GM12878 (cell line): Measurements from ENCODE around the gene FTMT. TPM values are rescaled to one million over a fixed set of nuclear protein-coding genes. Genes with fewer than 3 reads are reported as not detected.

Experiments
- ATAC-seq: fragments of 200-7000 bp; cut with Tn5 transposase; 3 replicates; pipeline ENCODE4 v1.9.1; 2020; ENCODE audit warnings: mild to moderate bottlenecking, moderate library complexity
- BruUV-seq: library from RNA; stranded (reverse); fragments of 400-500 nt; replicated peaks from 2 replicates; lab custom pipeline; 2021; lab: Mats Ljungman, UMichigan
- CTCF ChIA-PET: fragments of 300-600 bp; sonication (Branson Sonifier 250); formaldehyde crosslinking; extraction: SDS; loops from one replicate; lab custom pipeline; 2021; ENCODE audit warnings: inconsistent platforms; lab: Yijun Ruan, JAX
- POLR2A ChIA-PET: fragments of 350-600 bp; formaldehyde crosslinking; extraction: SDS; loops from one replicate; lab custom pipeline; 2021; ENCODE audit warnings: inconsistent platforms; lab: Charles Lee
- RAD21 ChIA-PET: fragments of 300-600 bp; sonication (Branson Sonifier 250); formaldehyde crosslinking; loops from one replicate; lab custom pipeline; 2023; ENCODE audit warnings: antibody characterized with exemption; ENCODE audit not compliant: unreplicated experiment; lab: Charles Lee
- SMC1A ChIA-PET: fragments of 300-600 bp; sonication (Branson Sonifier 250); formaldehyde crosslinking; loops from one replicate; lab custom pipeline; 2023; ENCODE audit not compliant: unreplicated experiment, uncharacterized antibody; lab: Charles Lee
- DNase-seq: peaks from one replicate; pipeline ENCODE4 v3.0.0-alpha.2; 2011; ENCODE audit warnings: low read depth, low spot score
- FAIRE-seq: peaks from 3 replicates; lab custom pipeline; 2011; peaks lifted over from hg19 to GRCh38; lab: Jason Lieb, UNC
- H2AFZ ChIP-seq: 2 replicates; pipeline ENCODE4 v1.6.0; 2011; ENCODE audit warnings: low read depth, low read length, control low read depth; ENCODE audit not compliant: control insufficient read depth
- H3K27ac ChIP-seq: 2 replicates; pipeline ENCODE4 v1.5.1; 2011; ENCODE audit warnings: control low read depth; ENCODE audit not compliant: control insufficient read depth, insufficient read depth
- H3K27me3 ChIP-seq, 2 experiments: replicated peaks in 1 of 2; 2 replicates each; pipeline versions ENCODE4 v1.6.0 to v1.6.1; 2011; ENCODE audit warnings: low read length in 1 of 2; ENCODE audit not compliant: control insufficient read depth in 2 of 2, insufficient read depth in 2 of 2
- H3K36me3 ChIP-seq, 2 experiments: 2 replicates each; pipeline ENCODE4 v1.5.1; 2011; ENCODE audit warnings: low read length in 1 of 2; ENCODE audit not compliant: control insufficient read depth in 2 of 2, insufficient read depth in 2 of 2
- H3K4me1 ChIP-seq: 2 replicates; pipeline ENCODE4 v1.6.1; 2011; ENCODE audit warnings: mild to moderate bottlenecking, low read length, moderate library complexity, mixed read lengths; ENCODE audit not compliant: control insufficient read depth, insufficient read depth
- H3K4me2 ChIP-seq: 2 replicates; pipeline ENCODE4 v1.6.0; 2011; ENCODE audit warnings: control low read depth; ENCODE audit not compliant: control insufficient read depth, insufficient read depth
- H3K4me3 ChIP-seq: fragments of 200-600 bp; sonication (generic); 2 replicates; pipeline ENCODE4 v1.5.1; 2016
- H3K79me2 ChIP-seq: 2 replicates; pipeline ENCODE4 v1.6.0; 2011; ENCODE audit warnings: low read length; ENCODE audit not compliant: control insufficient read depth, insufficient read depth
- H3K9ac ChIP-seq: 2 replicates; pipeline ENCODE4 v1.8.0; 2011; ENCODE audit warnings: low read length, control low read depth, mixed read lengths; ENCODE audit not compliant: control insufficient read depth, insufficient read depth
- H3K9me3 ChIP-seq: replicated peaks from 3 replicates; pipeline ENCODE4 v1.5.1; 2011; ENCODE audit warnings: mild to moderate bottlenecking, low read length; ENCODE audit not compliant: control insufficient read depth, insufficient read depth
- H4K20me1 ChIP-seq: 2 replicates; pipeline ENCODE4 v1.6.0; 2011; ENCODE audit not compliant: control insufficient read depth, insufficient read depth
- CBFB ChIP-seq: IDR thresholded peaks from 2 replicates; pipeline ENCODE4 v1.6.1; 2016; ENCODE audit warnings: antibody characterized with exemption, low read depth
- CEBPB ChIP-seq, 2 experiments: fragments of 150-350 bp in 1 of 2; IDR thresholded peaks; 2 replicates each; pipeline ENCODE4 v1.6.1; 2012 to 2014; ENCODE audit warnings: low read depth in 2 of 2, low read length in 2 of 2, borderline replicate concordance in 1 of 2, inconsistent platforms in 1 of 2
- CREM ChIP-seq: IDR thresholded peaks from 2 replicates; pipeline ENCODE4 v1.6.1; 2014; ENCODE audit warnings: antibody characterized with exemption, low read depth
- CUX1 ChIP-seq: IDR thresholded peaks from 2 replicates; pipeline ENCODE4 v1.6.1; 2012; ENCODE audit warnings: improper control_type of control experiment, low read depth, low read length; ENCODE audit not compliant: insufficient replicate concordance
- FOXK2 ChIP-seq: fragments of 450-650 bp; IDR thresholded peaks from 2 replicates; pipeline ENCODE4 v1.6.1; 2017; ENCODE audit warnings: mild to moderate bottlenecking, moderate library complexity
- IKZF1 ChIP-seq: fragments of 450-650 bp; conservative IDR thresholded peaks from 2 replicates; pipeline ENCODE4 v1.6.1; 2017; ENCODE audit warnings: antibody characterized with exemption, mild to moderate bottlenecking
- IRF3 ChIP-seq: fragments of 450-650 bp; IDR thresholded peaks from 2 replicates; pipeline ENCODE4 v1.6.1; 2014; ENCODE audit warnings: mild to moderate bottlenecking
- MTA2 ChIP-seq: fragments of 450-650 bp; IDR thresholded peaks from 2 replicates; pipeline ENCODE4 v1.6.1; 2016; ENCODE audit warnings: low read depth, mild to moderate bottlenecking, moderate library complexity
- MYC ChIP-seq: IDR thresholded peaks from 2 replicates; pipeline ENCODE4 v1.6.1; 2011; ENCODE audit warnings: mild to moderate bottlenecking, low read length, moderate library complexity, inconsistent platforms; ENCODE audit not compliant: insufficient read depth, insufficient replicate concordance, insufficient read length, severe bottlenecking
- NKRF ChIP-seq: fragments of 450-650 bp; conservative IDR thresholded peaks from 2 replicates; pipeline ENCODE4 v1.6.1; 2017; ENCODE audit warnings: mild to moderate bottlenecking, moderate library complexity
- NRF1 ChIP-seq: conservative IDR thresholded peaks from 2 replicates; pipeline ENCODE4 v1.6.1; 2011; ENCODE audit warnings: mild to moderate bottlenecking, low read depth, low read length, improper control_type of control experiment
- TAF1 ChIP-seq: IDR thresholded peaks from 2 replicates; pipeline ENCODE4 v1.6.1; 2011; ENCODE audit warnings: mild to moderate bottlenecking, low read depth, low read length, borderline replicate concordance
- ZSCAN29 ChIP-seq: fragments of 450-650 bp; IDR thresholded peaks from 2 replicates; pipeline ENCODE4 v1.6.1; 2017; ENCODE audit warnings: mild to moderate bottlenecking, moderate library complexity
- in situ Hi-C: fragments of 300-500 bp; cut with MboI; formaldehyde crosslinking; loops from 9 replicates; pipeline ENCODE4 v1.14.3; 2018; ENCODE audit warnings: mixed read lengths
- intact Hi-C: fragments of 100-400 bp; cut with micrococcal nuclease; formaldehyde crosslinking; loops from one replicate; pipeline ENCODE4 v1.14.2; 2022; ENCODE audit not compliant: unreplicated experiment
- polyA plus RNA-seq, 11 experiments: library from polyadenylated mRNA; depleted of rRNA in 4 of 11; unstranded in 6 of 11; stranded (reverse) in 5 of 11; fragments of >200 nt; fragmentation: Nextera tagmentation in 4 of 11; fragmentation: Illumina TruSeq in 1 of 11; extraction: Ambion mirVana in 4 of 11; extraction: Trizol in 1 of 11; gene quantifications; 1 replicate in 1 of 11; 2 replicates in 10 of 11; pipeline versions ENCODE4 v1.2.1 to v1.2.3, GENCODE V29; 2011 to 2016; ENCODE audit warnings: inconsistent platforms in 2 of 11, missing spikeins in 2 of 11, low read depth in 1 of 11
- total RNA-seq, 4 experiments: library from RNA; depleted of rRNA in 3 of 4; stranded (reverse); fragments of >200 nt in 3 of 4; fragmentation: Illumina TruSeq in 1 of 4; extraction: Trizol in 1 of 4; gene quantifications; 2 replicates each; pipeline versions ENCODE4 v1.2.1 to v1.2.3, GENCODE V29; 2013 to 2021
- TF ChIP-seq, protein P1 (sequence below): IDR thresholded peaks from 2 replicates; pipeline ENCODE4 v1.6.1; 2011; ENCODE audit warnings: borderline replicate concordance, low read depth, mild to moderate bottlenecking, moderate library complexity, mixed read lengths, low read length; ENCODE audit not compliant: insufficient read depth; ENCODE audit errors: extremely low read length
- TF ChIP-seq, protein P2 (sequence below): IDR thresholded peaks from 2 replicates; pipeline ENCODE4 v1.6.1; 2011; ENCODE audit warnings: low read depth, low read length, improper control_type of control experiment, borderline replicate concordance

FTMT gene
- total and polyA plus RNA-seq, 10 of the 15 experiments (the other 5 are each of a cell fraction or from before 2014, with no cell fraction given), result not detected

GRCh38 chr5:121816164-121816563 is 35.5 kb upstream of the FTMT start:
- H3K4me3 ChIP-seq, result no peak overlapping the region
- no peaks in the 10 kb centered on the region for H3K36me3 ChIP-seq
- H3K9ac ChIP-seq, result no peak overlapping the region
- BruUV-seq, result no TSS peak
- H3K4me1 ChIP-seq, result no peaks in the 10 kb centered on the region
- intact Hi-C loops, result no loop called here
- no peaks in the 10 kb centered on the region for H3K79me2 ChIP-seq
- ChIA-PET SMC1A (no interaction called here), RAD21 (no interaction called here), POLR2A (no interaction called here), CTCF (no interaction called here)
- H3K27me3 ChIP-seq, result no peaks in the 10 kb centered on the region; a peak in 1 of 4 replicates
- H3K9me3 ChIP-seq, result no peaks in the 10 kb centered on the region
- TF ChIP-seq CUX1 (no peak), ZSCAN29 (no peak), MTA2 (no peak), CBFB (no peak), CREM (no peak), IRF3 (no peak), NKRF (no peak), IKZF1 (no peak), FOXK2 (no peak), TAF1 (no peak), MYC (no peak), NRF1 (no peak), CEBPB (IDR thresholded peaks at IDR 0.05; ENCODE audit: borderline replicate concordance in 1 of 2, low read depth in 2 of 2, low read length in 2 of 2) (no peak)
- TF ChIP-seq, protein P1, sequence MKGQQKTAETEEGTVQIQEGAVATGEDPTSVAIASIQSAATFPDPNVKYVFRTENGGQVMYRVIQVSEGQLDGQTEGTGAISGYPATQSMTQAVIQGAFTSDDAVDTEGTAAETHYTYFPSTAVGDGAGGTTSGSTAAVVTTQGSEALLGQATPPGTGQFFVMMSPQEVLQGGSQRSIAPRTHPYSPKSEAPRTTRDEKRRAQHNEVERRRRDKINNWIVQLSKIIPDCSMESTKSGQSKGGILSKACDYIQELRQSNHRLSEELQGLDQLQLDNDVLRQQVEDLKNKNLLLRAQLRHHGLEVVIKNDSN, result no peak
- TF ChIP-seq, protein P2, sequence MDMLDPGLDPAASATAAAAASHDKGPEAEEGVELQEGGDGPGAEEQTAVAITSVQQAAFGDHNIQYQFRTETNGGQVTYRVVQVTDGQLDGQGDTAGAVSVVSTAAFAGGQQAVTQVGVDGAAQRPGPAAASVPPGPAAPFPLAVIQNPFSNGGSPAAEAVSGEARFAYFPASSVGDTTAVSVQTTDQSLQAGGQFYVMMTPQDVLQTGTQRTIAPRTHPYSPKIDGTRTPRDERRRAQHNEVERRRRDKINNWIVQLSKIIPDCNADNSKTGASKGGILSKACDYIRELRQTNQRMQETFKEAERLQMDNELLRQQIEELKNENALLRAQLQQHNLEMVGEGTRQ, result no peak
- ATAC-seq, result no peak
- in situ Hi-C loops, result no loop called here
- no peak overlapping the region for H3K27ac ChIP-seq
- no peak overlapping the region for H2AFZ ChIP-seq
- H3K4me2 ChIP-seq, result no peak overlapping the region
- no peak for FAIRE-seq
- no peaks in the 10 kb centered on the region for H4K20me1 ChIP-seq
- DNase-seq, result no peak
